Activated CD4-positive, alpha-beta T cell treated with anti-CD3 and anti-CD28 coated beads, Interleukin-2, amount 10 ng/mL, durations not matched to agents 24 days and 14 days (primary cell): ENCODE measurements around the gene RNF13. TPM values are rescaled to one million over a fixed set of nuclear protein-coding genes. Genes with fewer than 3 reads are reported as not detected.

ENCODE experiments used
- DNase-seq: peaks from one replicate; pipeline ENCODE4 v3.0.0; 2022
- H3K27ac Mint-ChIP-seq: one replicate; pipeline ENCODE4 v1.8.0; 2022; ENCODE audit warnings: mild to moderate bottlenecking, mixed read lengths
- H3K27me3 Mint-ChIP-seq: one replicate; pipeline ENCODE4 v1.8.0; 2022; ENCODE audit warnings: mixed read lengths
- H3K36me3 Mint-ChIP-seq: one replicate; pipeline ENCODE4 v1.8.0; 2022; ENCODE audit warnings: low read depth, mild to moderate bottlenecking, mixed read lengths
- H3K4me1 Mint-ChIP-seq: one replicate; pipeline ENCODE4 v1.8.0; 2021; ENCODE audit warnings: mixed read lengths
- H3K4me3 Mint-ChIP-seq: one replicate; pipeline ENCODE4 v1.8.0; 2022; ENCODE audit warnings: mild to moderate bottlenecking, moderate library complexity, mixed read lengths
- H3K9me3 Mint-ChIP-seq: one replicate; pipeline ENCODE4 v1.8.0; 2021; ENCODE audit warnings: mixed read lengths
- intact Hi-C: fragments of 100-400 bp; cut with micrococcal nuclease; formaldehyde crosslinking; loops from one replicate; pipeline ENCODE4 v1.15.1; 2023
- total RNA-seq: library from RNA; stranded (reverse); gene quantifications from 2 replicates; pipeline ENCODE4 v1.2.3, GENCODE V29; 2022

Gene RNF13
- total RNA-seq, 1 donor from 2014 or later, result 36.7 TPM

DNA sequence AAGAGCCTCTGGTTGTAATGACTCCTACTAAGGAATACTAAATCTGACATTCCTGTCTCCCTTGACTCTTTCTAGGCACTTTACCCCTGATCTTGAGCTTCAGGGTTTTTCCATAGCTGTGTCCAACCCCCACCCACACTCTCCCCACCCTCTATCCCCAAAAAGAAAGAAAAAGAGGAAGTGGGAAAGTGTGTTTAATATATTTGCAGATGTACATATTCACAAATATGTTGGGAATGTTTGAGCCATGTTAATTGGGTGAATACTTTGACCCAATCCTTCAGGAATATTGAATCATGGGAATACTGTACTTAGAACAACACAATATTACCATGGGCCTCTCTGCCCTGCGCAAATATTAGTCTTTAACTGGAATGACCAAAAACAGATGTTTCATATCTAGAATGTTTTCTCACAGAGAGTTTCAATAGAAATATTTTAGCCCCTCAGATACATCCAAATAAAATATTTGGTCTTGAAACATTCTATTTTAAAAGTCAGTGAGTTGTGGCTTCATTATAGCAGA is 177.5 kb downstream of the RNF13 start:
- Mint-ChIP-seq H3K27ac (no peak overlapping the region), H3K9me3 (peaks cover 5% of the 10 kb centered on the region), H3K4me1 (no peaks in the 10 kb centered on the region), H3K27me3 (peaks cover 8% of the 10 kb centered on the region), H3K4me3 (no peak overlapping the region), H3K36me3 (no peaks in the 10 kb centered on the region)
- no peak for DNase-seq
- intact Hi-C loops, result no loop called here

DNA sequence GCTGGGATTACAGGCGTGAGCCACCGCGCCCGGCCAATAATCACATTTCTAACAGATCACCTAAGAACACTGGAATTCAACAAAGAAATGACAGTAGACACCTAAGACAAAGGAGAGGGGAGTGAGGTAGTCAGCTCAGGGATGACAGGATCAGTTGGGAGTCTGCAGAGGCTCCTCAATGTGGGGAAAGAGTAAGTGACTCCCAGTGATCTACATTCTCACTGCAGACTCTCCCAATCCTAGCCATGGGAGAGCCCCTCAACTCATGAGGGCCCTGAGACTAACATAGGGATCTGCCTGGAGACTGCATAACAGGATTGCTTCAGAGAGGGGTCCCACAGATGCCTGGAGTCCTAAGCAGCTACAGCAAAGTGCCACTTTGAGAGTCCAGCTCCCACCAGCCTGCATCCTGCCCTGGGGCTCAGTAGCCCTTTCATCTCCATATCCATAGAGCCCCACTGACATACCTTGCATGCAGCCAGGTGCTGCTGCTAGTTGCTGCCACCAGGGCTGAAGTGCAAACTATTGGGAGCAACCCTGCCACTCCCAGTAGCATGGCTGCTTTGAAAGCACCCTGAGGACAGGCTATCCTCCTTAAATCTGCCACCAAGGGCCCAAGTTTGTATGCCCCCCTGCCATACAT is 179.5 kb downstream of the RNF13 start:
- intact Hi-C loops, result no loop called here
- Mint-ChIP-seq H3K9me3 (peaks cover 9% of the 10 kb centered on the region), H3K27me3 (peaks cover 5% of the 10 kb centered on the region), H3K4me3 (no peak overlapping the region), H3K4me1 (no peaks in the 10 kb centered on the region), H3K36me3 (no peaks in the 10 kb centered on the region), H3K27ac (no peak overlapping the region)
- DNase-seq, result no peak

DNA sequence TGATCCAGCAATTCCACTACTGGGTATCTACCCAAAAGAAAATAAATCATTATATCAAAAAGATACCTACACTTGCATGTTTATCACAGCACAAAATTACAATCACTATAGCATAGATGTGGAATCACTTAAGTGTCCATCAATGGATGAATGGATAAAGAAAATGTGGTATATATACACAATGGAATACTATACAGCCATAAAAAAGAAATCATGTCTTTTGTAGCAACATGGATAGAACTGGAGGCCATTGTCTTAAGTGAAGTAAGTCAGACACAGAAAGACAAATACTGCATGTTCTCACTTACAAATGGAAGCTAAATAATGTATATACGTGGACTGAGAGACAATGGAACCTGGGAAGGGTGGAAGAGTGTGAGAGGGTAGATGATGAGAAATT is 185.9 kb downstream of the RNF13 start:
- DNase-seq, result no peak
- H3K27ac Mint-ChIP-seq, result no peak overlapping the region
- intact Hi-C loops, result no loop called here
- no peak overlapping the region for H3K4me3 Mint-ChIP-seq
- no peaks in the 10 kb centered on the region for H3K36me3 Mint-ChIP-seq
- no peaks in the 10 kb centered on the region for H3K27me3 Mint-ChIP-seq
- H3K4me1 Mint-ChIP-seq, result no peaks in the 10 kb centered on the region
- H3K9me3 Mint-ChIP-seq, result peaks cover 5% of the 10 kb centered on the region

DNA sequence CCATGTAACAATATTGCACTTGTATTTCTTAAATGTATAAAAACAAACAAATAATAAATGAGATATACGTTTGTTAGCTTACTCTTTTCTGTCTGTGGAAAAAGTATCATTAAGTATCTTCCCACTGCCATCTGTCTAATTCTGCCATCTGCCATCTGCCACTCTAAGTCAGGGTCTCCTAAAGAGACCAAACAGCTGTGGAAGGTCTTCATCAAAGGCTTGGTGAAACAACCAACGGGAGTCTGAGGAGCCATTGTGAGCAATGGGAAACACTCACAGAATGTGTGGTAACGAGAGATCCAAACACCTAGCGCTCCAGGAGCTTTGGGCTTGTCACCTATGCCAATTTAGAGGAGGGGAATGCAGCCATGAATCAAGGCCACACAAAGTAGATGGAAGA is 186.4 kb downstream of the RNF13 start:
- DNase-seq, result no peak
- H3K27me3 Mint-ChIP-seq, result no peaks in the 10 kb centered on the region
- H3K4me3 Mint-ChIP-seq, result no peak overlapping the region
- no peak overlapping the region for H3K27ac Mint-ChIP-seq
- peaks cover 5% of the 10 kb centered on the region for H3K9me3 Mint-ChIP-seq
- no peaks in the 10 kb centered on the region for H3K36me3 Mint-ChIP-seq
- intact Hi-C loops, result no loop called here
- H3K4me1 Mint-ChIP-seq, result no peaks in the 10 kb centered on the region

DNA sequence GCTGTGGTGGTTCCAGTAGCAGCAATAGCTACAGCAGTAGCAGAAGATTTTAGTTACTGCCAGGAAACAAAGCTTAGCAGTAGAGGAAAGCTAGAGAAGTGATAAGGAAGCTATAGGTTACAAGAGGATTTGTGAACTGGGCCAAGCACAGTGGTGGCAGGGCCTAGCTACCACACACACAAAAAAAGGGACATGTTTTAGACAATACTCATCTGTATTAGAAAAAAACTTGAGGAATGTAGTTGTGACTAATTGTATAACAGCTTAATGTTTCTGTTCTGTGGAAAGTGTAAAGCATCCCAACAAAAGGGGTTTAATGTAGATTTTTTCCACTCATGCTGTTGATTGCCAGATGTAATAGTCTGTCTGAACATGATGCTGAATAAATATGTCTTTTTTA is 187.6 kb downstream of the RNF13 start:
- Mint-ChIP-seq H3K27ac (no peak overlapping the region), H3K4me3 (no peak overlapping the region), H3K9me3 (peaks cover 3% of the 10 kb centered on the region), H3K36me3 (no peaks in the 10 kb centered on the region), H3K27me3 (peaks cover 2% of the 10 kb centered on the region), H3K4me1 (no peaks in the 10 kb centered on the region)
- no peak for DNase-seq
- intact Hi-C loops, result no loop called here

DNA sequence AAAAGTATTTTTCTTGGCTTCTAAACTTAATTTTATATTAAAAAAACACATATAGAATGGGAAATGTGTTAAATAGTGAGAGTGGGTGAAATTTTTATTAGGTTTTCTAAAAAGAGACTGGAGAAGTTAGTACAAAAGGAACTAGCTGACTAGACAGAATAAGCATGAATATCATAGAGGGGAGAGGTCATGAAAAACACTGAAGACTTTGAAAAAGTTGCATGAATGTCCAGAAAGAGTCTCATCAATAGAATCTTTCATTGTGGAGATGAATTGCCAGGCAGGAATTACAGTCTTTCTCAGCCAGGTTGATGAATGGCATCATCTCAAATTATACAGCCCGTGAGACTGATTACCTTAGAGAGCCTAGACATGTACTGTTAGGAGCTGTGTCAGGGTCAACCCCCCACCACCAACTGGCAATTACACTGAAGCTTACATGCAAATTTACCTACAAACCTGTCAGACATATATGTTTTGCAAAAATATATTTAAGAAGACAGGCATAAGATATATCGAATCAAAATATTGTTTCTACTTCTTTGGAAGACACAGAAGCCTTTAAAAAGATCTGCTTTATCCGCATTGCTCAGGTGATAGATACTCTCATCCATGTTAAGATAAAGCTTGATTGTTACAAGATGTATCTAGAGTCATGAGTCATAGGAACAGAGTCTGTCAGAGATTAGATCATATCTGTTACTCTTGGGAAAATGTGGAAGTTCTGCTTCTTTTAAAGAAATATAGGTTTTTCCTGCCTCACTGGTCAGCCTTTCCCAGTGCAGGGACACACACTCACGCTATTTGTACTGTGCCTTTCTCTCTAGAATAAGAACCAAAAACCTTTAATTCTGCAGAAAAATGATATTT is 192.5 kb downstream of the RNF13 start:
- no peak for DNase-seq
- H3K4me1 Mint-ChIP-seq, result no peaks in the 10 kb centered on the region

DNA sequence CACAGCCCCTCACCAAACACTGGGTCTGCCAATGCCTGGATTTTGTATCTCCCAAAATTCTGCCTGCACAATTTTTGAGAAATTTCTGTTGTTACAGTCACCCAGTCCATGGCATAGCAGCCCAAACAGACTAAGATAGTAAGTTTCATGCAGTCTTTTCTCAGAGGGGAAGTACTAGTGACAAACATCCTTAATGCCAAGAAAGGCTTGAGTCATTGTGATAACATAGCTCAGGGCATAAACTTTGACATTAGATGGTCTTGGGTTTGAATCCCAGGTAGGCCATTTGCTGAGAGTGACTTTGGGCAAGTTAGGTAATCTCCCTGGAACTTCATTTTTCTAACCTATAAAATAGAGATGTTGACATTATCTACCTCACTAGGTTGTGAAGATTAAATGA is 193.8 kb downstream of the RNF13 start:
- H3K4me3 Mint-ChIP-seq, result no peak overlapping the region
- no peaks in the 10 kb centered on the region for H3K36me3 Mint-ChIP-seq
- H3K4me1 Mint-ChIP-seq, result no peaks in the 10 kb centered on the region
- intact Hi-C loops, result no loop called here
- no peak for DNase-seq
- no peaks in the 10 kb centered on the region for H3K9me3 Mint-ChIP-seq
- H3K27me3 Mint-ChIP-seq, result peaks cover 2% of the 10 kb centered on the region
- no peak overlapping the region for H3K27ac Mint-ChIP-seq

More for the DNA sequence above, 192.5 kb downstream of the RNF13 start:
- Mint-ChIP-seq H3K27me3 (peaks cover 2% of the 10 kb centered on the region), H3K27ac (no peak overlapping the region), H3K4me3 (no peak overlapping the region), H3K36me3 (no peaks in the 10 kb centered on the region), H3K9me3 (no peaks in the 10 kb centered on the region)
- intact Hi-C loops, result no loop called here

Other genes starting within 250 kb of the RNF13 start
- gene WWTR1, start 155.2 kb upstream of the RNF13 start, total RNA-seq, result 0.31 and 0.75 TPM in 2 replicates
- 42.1 and 44.2 TPM in 2 replicates for gene COMMD2, start 60.7 kb upstream of the RNF13 start, total RNA-seq
- gene ANKUB1, start 20.7 kb upstream of the RNF13 start, total RNA-seq, result not detected in 2 replicates
- 0.62 and 0.82 TPM in 2 replicates for gene PFN2, start 157.7 kb downstream of the RNF13 start, total RNA-seq